ENCODE measurements around the gene TMEM244. TPM values are rescaled to one million over a fixed set of nuclear protein-coding genes. Genes with fewer than 3 reads are reported as not detected.
"Not testable (repeated sequence)": the region's sequence is repeated elsewhere in the genome, so short reads cannot be mapped to it uniquely, and the experiment has no call there.

Gene TMEM244
- total RNA-seq, 1 donor from 2014 or later, result not detected

GRCh38 chr6:129812145-129812777 lies 48.9 kb downstream of the TMEM244 start:
- DNase-seq (ENCODE audit: low read depth in 2 of 2), result no peak

- DNase-seq (ENCODE audit: low read depth in 2 of 2), result not testable (repeated sequence)
These were observed 54.0 kb downstream of the TMEM244 start for GRCh38 chr6:129807141-129807540.

- not testable (repeated sequence) for DNase-seq (ENCODE audit: low read depth in 2 of 2)
These were observed 58.2 kb downstream of the TMEM244 start for GRCh38 chr6:129802920-129803319.

- no peak for DNase-seq (ENCODE audit: low read depth in 2 of 2)
These were observed 59.2 kb downstream of the TMEM244 start for GRCh38 chr6:129801909-129802308.

GRCh38 chr6:129795261-129795660 lies 65.9 kb downstream of the TMEM244 start:
- DNase-seq (ENCODE audit: low read depth in 2 of 2), result no peak

GRCh38 chr6:129793447-129793846 lies 67.7 kb downstream of the TMEM244 start:
- no peak for DNase-seq (ENCODE audit: low read depth in 2 of 2)

GRCh38 chr6:129792049-129792448 lies 69.1 kb downstream of the TMEM244 start:
- DNase-seq (ENCODE audit: low read depth in 2 of 2), result no peak

GRCh38 chr6:129790785-129791184 lies 70.3 kb downstream of the TMEM244 start:
- no peak for DNase-seq (ENCODE audit: low read depth in 2 of 2)

- DNase-seq (ENCODE audit: low read depth in 2 of 2), result no peak
These were observed 71.1 kb downstream of the TMEM244 start for GRCh38 chr6:129789974-129790373.

- DNase-seq (ENCODE audit: low read depth in 2 of 2), result no peak
These were observed 73.3 kb downstream of the TMEM244 start for GRCh38 chr6:129787816-129788215.

GRCh38 chr6:129786548-129786947 lies 74.6 kb downstream of the TMEM244 start:
- DNase-seq (ENCODE audit: low read depth in 2 of 2), result no peak

- no peak for DNase-seq (ENCODE audit: low read depth in 2 of 2)
These were observed 75.4 kb downstream of the TMEM244 start for GRCh38 chr6:129785756-129786135.

GRCh38 chr6:129785047-129785755 lies 75.9 kb downstream of the TMEM244 start:
- DNase-seq (ENCODE audit: low read depth in 2 of 2), result no peak

Other genes with a start within 250 kb of the TMEM244 start
- gene ARHGAP18, start 151.1 kb downstream of the TMEM244 start, total RNA-seq, result 36.0 and 67.1 TPM in 2 replicates
- 35.5 and 39.2 TPM in 2 replicates for gene L3MBTL3, start 157.3 kb upstream of the TMEM244 start, total RNA-seq